NCI-H1694 treated with DMSO at 0.1 percent for 48 hours (cell line): Measurements from ENCODE around the gene ATP4B.
"Not testable (repeated sequence)": the region's sequence is repeated elsewhere in the genome, so short reads cannot be mapped to it uniquely, and the experiment has no call there.

Experiments
- DNase-seq: peaks from one replicate; lab custom pipeline; 2025; lab: John Stamatoyannopoulos, UW

ATP4B gene

GRCh38 chr13:113625965-113626721 lies 31.9 kb downstream of the ATP4B start:
- DNase-seq: no peak

GRCh38 chr13:113624640-113625304 lies 33.2 kb downstream of the ATP4B start:
- DNase-seq: not testable (repeated sequence)

GRCh38 chr13:113624235-113624587 lies 33.8 kb downstream of the ATP4B start:
- no peak for DNase-seq

- DNase-seq: no peak
Measured at GRCh38 chr13:113623491-113624234, 34.3 kb downstream of the ATP4B start.

- DNase-seq: no peak
Measured at GRCh38 chr13:113622791-113623490, 35.1 kb downstream of the ATP4B start.

GRCh38 chr13:113621986-113622550 lies 35.9 kb downstream of the ATP4B start:
- not testable (repeated sequence) for DNase-seq

GRCh38 chr13:113621498-113621897 lies 36.5 kb downstream of the ATP4B start:
- not testable (repeated sequence) for DNase-seq

GRCh38 chr13:113621046-113621445 lies 37.0 kb downstream of the ATP4B start:
- DNase-seq: no peak

GRCh38 chr13:113620036-113620796 lies 37.8 kb downstream of the ATP4B start:
- DNase-seq: peak; percentile 8

- DNase-seq: no peak
Measured at GRCh38 chr13:113618455-113618854, 39.5 kb downstream of the ATP4B start.

GRCh38 chr13:113617961-113618360 lies 40.0 kb downstream of the ATP4B start:
- no peak for DNase-seq

- no peak for DNase-seq
Measured at GRCh38 chr13:113616991-113617749, 40.8 kb downstream of the ATP4B start.

- DNase-seq: no peak
Measured at GRCh38 chr13:113616281-113616906, 41.6 kb downstream of the ATP4B start.

GRCh38 chr13:113613789-113614379 lies 44.1 kb downstream of the ATP4B start:
- no peak for DNase-seq

- DNase-seq: no peak
Measured at GRCh38 chr13:113612607-113613006, 45.4 kb downstream of the ATP4B start.

- no peak for DNase-seq
Measured at GRCh38 chr13:113611996-113612395, 46.0 kb downstream of the ATP4B start.

GRCh38 chr13:113610266-113610665 lies 47.7 kb downstream of the ATP4B start:
- DNase-seq: no peak

GRCh38 chr13:113609616-113610015 lies 48.4 kb downstream of the ATP4B start:
- DNase-seq: no peak

- no peak for DNase-seq
Measured at GRCh38 chr13:113608967-113609533, 48.9 kb downstream of the ATP4B start.
